ENCODE data around the gene KIT. TPM values are rescaled to one million over a fixed set of nuclear protein-coding genes. Genes with fewer than 3 reads are reported as not detected.

Gene KIT
- total RNA-seq, 2 donors from 2014 or later: 1.1 to 6.0 TPM

DNA sequence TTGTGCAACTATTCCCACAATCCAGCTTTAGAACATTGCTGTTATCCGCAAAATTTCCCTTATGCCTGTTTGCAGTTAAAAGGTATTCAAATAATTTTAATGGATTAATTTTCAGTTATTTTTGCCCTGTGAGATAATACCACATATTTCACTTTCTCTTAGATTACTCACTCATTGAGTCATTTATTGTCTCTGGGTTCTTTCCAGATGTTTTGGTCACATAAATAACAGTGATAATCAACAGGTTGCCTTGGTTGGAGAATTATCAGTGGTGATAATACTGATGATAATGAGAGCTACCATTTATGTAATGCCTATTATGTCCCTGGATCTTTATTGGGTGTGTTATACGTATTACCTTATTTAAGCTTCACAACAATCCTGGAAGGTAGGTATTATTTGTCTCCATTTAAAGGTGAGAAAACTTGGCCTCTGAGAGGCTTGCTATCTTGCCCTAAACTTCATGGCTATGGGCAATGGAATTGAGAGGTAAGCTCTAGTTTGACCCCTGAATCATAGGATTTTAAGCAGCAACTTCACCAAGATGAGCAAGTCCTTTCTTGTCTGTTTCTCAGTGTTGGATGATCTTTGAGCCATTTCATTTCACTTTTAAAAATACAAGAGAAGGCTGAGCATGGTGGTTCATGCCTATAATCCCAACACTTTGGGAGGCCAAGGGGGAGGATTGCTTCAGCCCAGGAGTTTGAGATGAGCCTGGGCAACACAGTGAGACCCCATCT, 87.4 kb downstream of the KIT start:
- H3K36me3 Mint-ChIP-seq (ENCODE audit: low read depth): no peaks in the 10 kb centered on the region
- H3K4me1 Mint-ChIP-seq: no peaks in the 10 kb centered on the region
- ATAC-seq (no peak), DNase-seq (no peak)
- no peak overlapping the region for H3K27ac Mint-ChIP-seq
- H3K9me3 ChIP-seq (ENCODE audit: control insufficient read depth, low read length, poor library complexity, severe bottlenecking): no peaks in the 10 kb centered on the region
- no peaks in the 10 kb centered on the region for H3K27me3 Mint-ChIP-seq
- H3K4me3 Mint-ChIP-seq: no peak overlapping the region

DNA sequence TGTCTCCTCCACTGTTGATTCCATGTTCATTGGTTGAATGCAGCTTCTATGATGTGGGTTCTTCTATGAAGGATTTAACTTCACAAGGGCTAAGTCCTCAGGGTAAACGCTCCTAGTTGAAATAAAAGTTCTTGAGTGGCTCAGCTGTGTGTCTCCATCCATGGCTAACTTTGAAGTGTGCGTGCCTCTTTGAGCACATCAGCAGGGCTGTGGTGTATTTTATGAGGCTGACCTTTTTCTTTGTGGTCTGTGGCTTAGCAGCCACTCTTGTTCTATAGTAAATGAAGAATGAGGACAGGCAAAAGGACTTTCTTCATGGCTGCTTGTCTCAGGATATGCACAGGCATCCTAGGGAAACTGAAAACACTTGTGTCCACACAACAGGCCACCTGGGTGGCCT, 88.5 kb downstream of the KIT start:
- no peak for ATAC-seq
- no peaks in the 10 kb centered on the region for H3K9me3 ChIP-seq (ENCODE audit: control insufficient read depth, low read length, poor library complexity, severe bottlenecking)
- no peak overlapping the region for H3K27ac Mint-ChIP-seq
- no peak for DNase-seq
- H3K36me3 Mint-ChIP-seq (ENCODE audit: low read depth): no peaks in the 10 kb centered on the region
- no peak overlapping the region for H3K4me3 Mint-ChIP-seq
- no peaks in the 10 kb centered on the region for H3K4me1 Mint-ChIP-seq
- no peaks in the 10 kb centered on the region for H3K27me3 Mint-ChIP-seq

DNA sequence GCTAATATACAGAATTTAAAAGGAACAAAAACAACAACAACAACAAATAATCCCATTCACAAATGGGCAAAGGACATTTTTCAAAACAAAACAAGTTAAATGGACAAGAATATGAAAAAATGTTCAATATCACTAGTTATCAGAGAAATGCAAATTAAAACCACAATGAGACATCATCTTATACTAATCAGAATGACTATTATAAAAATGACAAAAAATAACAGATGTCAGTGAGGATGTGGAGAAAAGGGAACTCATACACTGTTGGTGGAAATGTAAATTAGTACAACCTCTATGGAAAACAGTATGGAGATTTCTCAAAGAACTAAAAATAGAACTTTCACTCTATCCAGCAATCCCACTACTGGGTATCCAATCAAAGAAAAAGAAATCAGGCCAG, 92.6 kb downstream of the KIT start:
- H3K4me1 Mint-ChIP-seq: no peaks in the 10 kb centered on the region
- no peaks in the 10 kb centered on the region for H3K36me3 Mint-ChIP-seq (ENCODE audit: low read depth)
- ATAC-seq (no peak), DNase-seq (no peak)
- H3K4me3 Mint-ChIP-seq: no peak overlapping the region
- no peaks in the 10 kb centered on the region for H3K27me3 Mint-ChIP-seq
- H3K9me3 ChIP-seq (ENCODE audit: control insufficient read depth, low read length, poor library complexity, severe bottlenecking): no peaks in the 10 kb centered on the region
- H3K27ac Mint-ChIP-seq: no peak overlapping the region

DNA sequence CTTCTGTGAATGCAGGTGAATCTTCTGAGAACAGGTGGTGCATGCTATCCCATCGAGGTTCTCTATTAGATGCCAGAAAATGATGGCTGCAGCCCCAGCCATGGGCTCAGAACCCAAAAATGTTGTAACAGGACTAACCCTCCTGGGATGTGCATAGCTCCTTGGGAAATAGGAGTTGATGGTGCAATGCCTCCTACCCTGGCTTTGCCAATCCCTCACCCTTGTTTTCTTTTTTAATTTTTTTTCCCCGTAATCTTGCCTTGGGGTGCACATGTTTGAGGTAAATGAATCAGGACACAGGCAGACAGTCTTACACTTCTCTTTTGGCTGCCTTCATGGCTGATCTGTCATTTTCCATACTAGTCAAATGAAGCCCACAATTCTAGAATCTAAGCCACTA, 96.6 kb downstream of the KIT start:
- H3K9me3 ChIP-seq (ENCODE audit: control insufficient read depth, low read length, poor library complexity, severe bottlenecking): no peaks in the 10 kb centered on the region
- Mint-ChIP-seq H3K4me3 (no peak overlapping the region), H3K27me3 (no peaks in the 10 kb centered on the region), H3K4me1 (no peaks in the 10 kb centered on the region), H3K36me3 (ENCODE audit: low read depth) (no peaks in the 10 kb centered on the region), H3K27ac (no peak overlapping the region)
- DNase-seq (no peak), ATAC-seq (no peak)

DNA sequence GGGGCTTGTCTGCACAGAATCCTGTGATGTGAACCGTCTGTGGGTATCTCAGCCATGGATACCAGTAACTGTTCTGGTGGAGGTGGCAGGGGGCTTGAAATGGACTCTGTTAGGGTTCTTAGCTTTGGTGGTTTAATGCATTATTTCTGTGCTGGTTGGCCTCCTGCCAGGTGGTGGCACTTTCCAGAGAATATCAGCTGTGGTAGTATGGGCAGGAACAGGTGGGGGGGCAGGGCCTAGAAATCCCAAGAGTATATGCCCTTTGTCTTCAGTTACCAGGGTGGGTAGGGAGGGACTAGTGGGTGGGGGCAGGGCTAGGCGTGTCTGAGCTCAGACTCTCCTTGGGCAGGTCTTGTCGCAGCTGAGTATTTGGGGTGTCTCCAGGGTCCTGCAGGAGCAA, 106.7 kb downstream of the KIT start:
- Mint-ChIP-seq H3K4me3 (no peak overlapping the region), H3K4me1 (no peaks in the 10 kb centered on the region), H3K27ac (no peak overlapping the region), H3K36me3 (ENCODE audit: low read depth) (no peaks in the 10 kb centered on the region), H3K27me3 (no peaks in the 10 kb centered on the region)
- no peaks in the 10 kb centered on the region for H3K9me3 ChIP-seq (ENCODE audit: control insufficient read depth, low read length, poor library complexity, severe bottlenecking)
- ATAC-seq (no peak), DNase-seq (no peak)

DNA sequence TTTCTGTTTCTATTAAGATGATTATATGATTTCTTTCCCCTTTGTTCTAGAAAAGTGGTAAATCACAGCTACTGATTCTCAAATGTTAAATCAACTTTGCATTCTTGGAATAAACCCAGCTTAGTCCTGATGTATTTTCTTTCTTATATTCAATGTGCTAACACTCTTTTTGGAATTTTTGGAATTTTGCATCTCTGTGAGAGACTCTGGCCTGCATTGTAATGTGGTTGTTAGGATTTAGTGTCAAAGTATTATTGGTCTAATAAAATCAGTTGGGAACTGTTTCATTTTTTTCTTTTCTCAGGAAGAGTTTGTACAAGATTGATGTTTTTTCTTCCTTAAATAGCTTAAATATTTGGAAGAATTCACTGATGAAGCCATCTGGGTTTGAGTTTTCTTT, 109.6 kb downstream of the KIT start:
- Mint-ChIP-seq H3K36me3 (ENCODE audit: low read depth) (no peaks in the 10 kb centered on the region), H3K4me3 (no peak overlapping the region), H3K4me1 (no peaks in the 10 kb centered on the region), H3K27me3 (no peaks in the 10 kb centered on the region), H3K27ac (no peak overlapping the region)
- DNase-seq (no peak), ATAC-seq (no peak)
- H3K9me3 ChIP-seq (ENCODE audit: control insufficient read depth, low read length, poor library complexity, severe bottlenecking): no peaks in the 10 kb centered on the region

DNA sequence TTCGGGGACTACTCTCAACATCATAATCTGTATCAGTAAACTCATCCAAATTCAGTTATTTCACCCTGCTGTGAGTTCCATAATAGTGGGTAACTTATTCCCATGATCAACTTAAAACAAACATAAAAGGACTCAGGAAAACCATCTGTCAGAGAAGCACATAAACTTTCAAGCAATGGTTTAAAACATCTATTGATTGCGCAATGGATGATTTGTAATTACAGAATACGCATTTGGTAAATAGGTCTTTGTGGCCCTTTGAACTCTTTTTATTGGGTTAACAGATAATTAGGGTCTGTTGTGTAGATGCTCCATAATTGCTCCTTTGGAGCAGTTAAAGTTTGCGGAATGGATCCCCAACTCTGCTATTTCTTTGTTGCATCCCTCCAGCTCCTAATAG, 115.3 kb downstream of the KIT start:
- no peak for ATAC-seq

DNA sequence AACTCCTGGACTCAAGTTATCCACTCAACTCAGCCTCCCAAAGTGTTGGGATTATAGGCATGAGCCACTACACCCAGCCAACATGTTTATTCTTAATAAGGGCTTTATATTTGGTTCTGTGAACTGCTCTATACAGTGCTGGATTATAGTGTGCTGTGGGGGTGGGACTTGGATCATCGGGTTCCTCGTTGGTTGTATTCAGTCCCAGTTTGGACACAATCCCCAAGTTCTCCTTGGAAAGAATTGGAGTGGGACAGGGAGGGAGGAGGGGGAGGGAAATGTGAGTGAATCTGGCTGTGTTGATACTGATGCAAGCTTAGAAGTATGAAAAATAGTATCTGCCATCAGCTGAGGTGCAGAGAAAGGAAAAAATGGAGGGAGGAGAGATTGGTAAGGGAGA, 121.3 kb downstream of the KIT start:
- no peaks in the 10 kb centered on the region for H3K27me3 Mint-ChIP-seq
- H3K9me3 ChIP-seq (ENCODE audit: control insufficient read depth, low read length, poor library complexity, severe bottlenecking): no peaks in the 10 kb centered on the region
- no peak overlapping the region for H3K4me3 Mint-ChIP-seq
- H3K27ac Mint-ChIP-seq: no peak overlapping the region
- ATAC-seq: no peak
- peaks cover 7% of the 10 kb centered on the region for H3K4me1 Mint-ChIP-seq
- H3K36me3 Mint-ChIP-seq (ENCODE audit: low read depth): no peaks in the 10 kb centered on the region
- no peak for DNase-seq

More for the DNA sequence above, 115.3 kb downstream of the KIT start:
- no peaks in the 10 kb centered on the region for H3K27me3 Mint-ChIP-seq
- no peaks in the 10 kb centered on the region for H3K36me3 Mint-ChIP-seq (ENCODE audit: low read depth)
- no peaks in the 10 kb centered on the region for H3K4me1 Mint-ChIP-seq
- H3K27ac Mint-ChIP-seq: no peak overlapping the region
- no peak overlapping the region for H3K4me3 Mint-ChIP-seq
- no peaks in the 10 kb centered on the region for H3K9me3 ChIP-seq (ENCODE audit: control insufficient read depth, low read length, poor library complexity, severe bottlenecking)
- DNase-seq: no peak

DNA sequence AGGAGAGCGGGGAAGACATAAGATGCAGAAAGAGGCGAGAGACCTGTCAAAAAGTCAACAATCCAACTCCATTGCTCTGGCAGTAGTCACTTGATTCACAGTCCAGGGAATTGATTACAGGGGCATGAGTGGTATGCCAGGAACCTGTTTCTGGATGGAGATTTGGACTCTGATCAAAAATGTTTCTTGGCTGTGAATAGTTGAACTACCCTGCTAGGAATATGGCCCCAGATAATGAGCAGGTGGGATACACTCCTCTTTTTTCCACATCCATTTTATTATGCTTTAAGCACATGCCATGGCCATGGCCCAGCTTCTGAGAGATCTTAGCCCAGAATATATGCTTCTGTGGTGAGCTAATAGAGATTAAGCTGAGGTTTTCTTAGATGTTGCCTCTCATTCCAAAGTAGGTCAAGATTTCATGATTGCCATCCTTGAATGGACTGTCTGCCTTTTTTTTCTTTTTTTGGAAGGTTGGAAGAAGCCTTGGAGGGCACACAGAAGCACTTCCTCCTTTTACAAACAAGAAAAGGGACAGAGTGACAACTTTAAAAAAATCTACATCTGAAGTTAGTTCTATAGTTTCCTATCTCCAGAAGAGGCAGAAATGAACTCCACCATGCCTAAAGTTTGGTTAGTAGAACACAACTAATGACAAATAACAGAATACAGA, 121.9 kb downstream of the KIT start:
- DNase-seq: no peak
- no peaks in the 10 kb centered on the region for H3K9me3 ChIP-seq (ENCODE audit: control insufficient read depth, low read length, poor library complexity, severe bottlenecking)
- no peaks in the 10 kb centered on the region for H3K36me3 Mint-ChIP-seq (ENCODE audit: low read depth)
- H3K4me1 Mint-ChIP-seq: peaks cover 7% of the 10 kb centered on the region
- no peak overlapping the region for H3K27ac Mint-ChIP-seq
- no peak overlapping the region for H3K4me3 Mint-ChIP-seq
- no peak for ATAC-seq
- H3K27me3 Mint-ChIP-seq: no peaks in the 10 kb centered on the region

DNA sequence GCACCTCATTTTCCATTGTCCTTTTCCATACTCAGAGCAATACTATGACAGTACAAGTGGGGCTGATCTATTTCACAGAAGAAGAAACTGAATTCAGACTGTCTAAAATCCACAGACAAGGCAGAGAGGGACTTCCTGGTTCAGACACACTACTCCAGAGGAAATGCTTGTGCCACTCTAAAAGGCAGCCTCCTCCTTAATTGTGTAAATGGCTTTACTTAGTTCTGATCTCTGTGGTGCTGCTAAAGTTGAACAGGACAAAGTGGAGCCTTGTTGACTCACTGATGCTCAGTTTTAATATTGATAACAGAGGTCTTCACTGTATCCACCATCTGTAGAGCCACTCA, 122.4 kb downstream of the KIT start:
- no peak for DNase-seq
- H3K4me3 Mint-ChIP-seq: no peak overlapping the region
- ATAC-seq: no peak
- H3K4me1 Mint-ChIP-seq: peaks cover 7% of the 10 kb centered on the region
- no peaks in the 10 kb centered on the region for H3K27me3 Mint-ChIP-seq
- H3K36me3 Mint-ChIP-seq (ENCODE audit: low read depth): no peaks in the 10 kb centered on the region
- H3K9me3 ChIP-seq (ENCODE audit: control insufficient read depth, low read length, poor library complexity, severe bottlenecking): no peaks in the 10 kb centered on the region
- no peak overlapping the region for H3K27ac Mint-ChIP-seq

DNA sequence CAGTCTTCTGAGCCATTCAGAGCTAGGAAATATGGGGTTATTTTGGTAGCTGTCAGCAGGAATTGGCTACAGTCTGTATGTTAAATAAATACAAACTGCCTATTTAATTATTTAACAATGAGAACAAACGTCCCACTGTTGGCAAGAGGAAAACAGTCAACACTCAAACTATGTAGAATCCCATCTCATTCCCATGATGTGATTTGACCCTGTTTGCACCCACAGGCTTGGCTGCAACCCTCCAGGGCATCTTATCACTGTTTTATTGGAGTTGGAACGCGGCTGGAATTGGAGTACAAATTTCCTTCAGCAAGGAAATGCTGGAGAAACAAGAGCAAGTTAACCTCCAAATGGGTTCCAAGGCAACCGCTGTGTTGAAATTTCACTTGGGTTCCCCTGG, 124.0 kb downstream of the KIT start:
- no peak for DNase-seq
- Mint-ChIP-seq H3K27ac (no peak overlapping the region), H3K4me1 (peaks cover 7% of the 10 kb centered on the region), H3K36me3 (ENCODE audit: low read depth) (no peaks in the 10 kb centered on the region), H3K4me3 (no peak overlapping the region), H3K27me3 (no peaks in the 10 kb centered on the region)
- ATAC-seq: no peak
- H3K9me3 ChIP-seq (ENCODE audit: control insufficient read depth, low read length, poor library complexity, severe bottlenecking): no peaks in the 10 kb centered on the region

DNA sequence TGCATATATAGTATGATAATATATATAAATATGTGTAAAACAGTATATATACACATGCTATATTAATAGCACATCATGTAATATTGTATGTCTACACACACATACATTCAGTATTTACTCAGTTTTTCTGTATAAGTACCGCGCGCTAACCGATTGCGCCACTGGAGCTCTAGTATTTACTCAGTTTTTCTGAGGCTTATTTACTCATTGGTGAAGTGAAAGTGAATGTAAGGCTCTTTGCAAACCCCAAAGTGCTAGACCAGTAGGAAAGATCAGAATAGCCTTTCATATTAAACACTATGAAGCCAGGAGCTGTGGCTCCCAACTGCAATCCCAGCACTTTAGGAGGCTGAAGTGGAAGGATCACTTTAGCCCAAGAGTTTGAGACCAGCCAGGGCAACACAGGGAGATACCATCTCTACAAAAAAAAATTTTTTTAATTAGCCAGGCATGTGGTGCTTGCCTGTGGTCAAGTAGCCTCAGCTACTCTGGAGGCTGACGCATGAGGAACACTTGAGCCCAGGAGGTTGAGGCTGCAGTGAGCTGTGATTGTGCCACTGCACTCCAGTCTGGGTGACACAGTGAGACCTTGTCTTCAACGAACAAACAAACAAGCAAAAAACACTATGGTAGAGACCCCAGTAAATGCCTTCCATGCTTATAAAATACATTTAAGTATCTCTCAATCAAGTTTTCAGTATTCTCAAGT, 125.8 kb downstream of the KIT start:
- Mint-ChIP-seq H3K4me3 (no peak overlapping the region), H3K36me3 (ENCODE audit: low read depth) (no peaks in the 10 kb centered on the region), H3K4me1 (peaks cover 7% of the 10 kb centered on the region), H3K27ac (no peak overlapping the region), H3K27me3 (no peaks in the 10 kb centered on the region)
- H3K9me3 ChIP-seq (ENCODE audit: control insufficient read depth, low read length, poor library complexity, severe bottlenecking): no peaks in the 10 kb centered on the region
- ATAC-seq: no peak
- DNase-seq: no peak

DNA sequence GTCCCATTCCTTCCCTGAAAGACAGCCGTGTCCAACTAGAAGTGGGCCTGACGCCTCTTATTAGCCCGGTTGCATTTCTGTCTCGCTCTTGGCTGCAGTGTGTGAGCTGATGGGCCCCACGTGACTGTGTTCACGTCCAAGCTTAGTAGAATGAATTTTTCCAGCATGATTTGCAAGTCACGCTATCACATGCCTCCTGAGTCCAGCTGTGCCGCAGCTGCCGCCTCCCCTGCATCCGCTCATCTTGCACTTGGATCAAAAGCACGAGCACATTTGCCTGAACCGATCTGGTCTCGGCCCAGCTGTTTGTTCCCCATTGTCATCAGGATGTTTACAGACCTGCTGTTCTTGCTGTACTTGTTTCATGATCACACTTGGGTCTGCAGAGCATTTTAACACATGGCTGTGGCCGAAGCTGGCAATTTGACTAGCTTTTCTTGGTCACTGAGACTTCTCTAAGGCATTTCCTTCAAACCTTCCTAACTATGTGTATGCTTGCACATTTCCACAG, 126.5 kb downstream of the KIT start:
- no peaks in the 10 kb centered on the region for H3K27me3 Mint-ChIP-seq
- peaks cover 6% of the 10 kb centered on the region for H3K4me1 Mint-ChIP-seq
- H3K4me3 Mint-ChIP-seq: no peak overlapping the region
- H3K27ac Mint-ChIP-seq: no peak overlapping the region
- no peaks in the 10 kb centered on the region for H3K36me3 Mint-ChIP-seq (ENCODE audit: low read depth)
- ATAC-seq (no peak), DNase-seq (no peak)
- H3K9me3 ChIP-seq (ENCODE audit: control insufficient read depth, low read length, poor library complexity, severe bottlenecking): no peaks in the 10 kb centered on the region

Data from T-helper 17 cell (primary cell).